GM12865 (cell line): ENCODE data around the gene ARID2.

Experiments used
- DNase-seq: peaks from one replicate; pipeline ENCODE4 v3.0.0; 2010; ENCODE audit warnings: low read depth
- H3K4me3 ChIP-seq: 2 replicates; pipeline ENCODE4 v1.5.1; 2011; ENCODE audit warnings: mild to moderate bottlenecking, low read depth, low read length, control low read depth
- TF ChIP-seq, protein P1 (sequence below): IDR thresholded peaks from 2 replicates; pipeline ENCODE4 v1.5.1; 2011; ENCODE audit warnings: low read length, control low read depth, low read depth, inconsistent platforms; ENCODE audit not compliant: insufficient read depth; ENCODE audit errors: missing control alignments

ARID2 gene

DNA sequence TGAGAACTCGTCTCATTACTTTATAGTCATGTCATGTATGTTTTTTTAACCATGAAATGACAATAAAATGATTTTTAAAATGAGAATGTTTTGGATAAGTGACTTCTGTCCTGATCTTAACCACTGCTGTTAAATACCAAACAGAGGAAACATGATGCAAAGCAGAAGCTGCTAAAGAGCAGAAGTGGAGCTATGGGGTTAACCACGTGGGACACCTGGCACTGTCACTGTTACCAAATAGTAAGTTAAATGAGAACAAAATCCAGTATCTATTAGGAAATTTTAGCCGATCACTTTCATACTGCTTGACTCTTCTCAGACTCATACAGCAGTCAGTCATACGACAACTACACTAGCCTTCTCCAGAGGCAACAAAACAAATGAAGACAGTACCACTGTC is 178.4 kb downstream of the ARID2 start:
- H3K4me3 ChIP-seq, result no peak overlapping the region
- peak; percentile 31 for DNase-seq
- TF ChIP-seq, protein P1, sequence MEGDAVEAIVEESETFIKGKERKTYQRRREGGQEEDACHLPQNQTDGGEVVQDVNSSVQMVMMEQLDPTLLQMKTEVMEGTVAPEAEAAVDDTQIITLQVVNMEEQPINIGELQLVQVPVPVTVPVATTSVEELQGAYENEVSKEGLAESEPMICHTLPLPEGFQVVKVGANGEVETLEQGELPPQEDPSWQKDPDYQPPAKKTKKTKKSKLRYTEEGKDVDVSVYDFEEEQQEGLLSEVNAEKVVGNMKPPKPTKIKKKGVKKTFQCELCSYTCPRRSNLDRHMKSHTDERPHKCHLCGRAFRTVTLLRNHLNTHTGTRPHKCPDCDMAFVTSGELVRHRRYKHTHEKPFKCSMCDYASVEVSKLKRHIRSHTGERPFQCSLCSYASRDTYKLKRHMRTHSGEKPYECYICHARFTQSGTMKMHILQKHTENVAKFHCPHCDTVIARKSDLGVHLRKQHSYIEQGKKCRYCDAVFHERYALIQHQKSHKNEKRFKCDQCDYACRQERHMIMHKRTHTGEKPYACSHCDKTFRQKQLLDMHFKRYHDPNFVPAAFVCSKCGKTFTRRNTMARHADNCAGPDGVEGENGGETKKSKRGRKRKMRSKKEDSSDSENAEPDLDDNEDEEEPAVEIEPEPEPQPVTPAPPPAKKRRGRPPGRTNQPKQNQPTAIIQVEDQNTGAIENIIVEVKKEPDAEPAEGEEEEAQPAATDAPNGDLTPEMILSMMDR, result no peak

DNA sequence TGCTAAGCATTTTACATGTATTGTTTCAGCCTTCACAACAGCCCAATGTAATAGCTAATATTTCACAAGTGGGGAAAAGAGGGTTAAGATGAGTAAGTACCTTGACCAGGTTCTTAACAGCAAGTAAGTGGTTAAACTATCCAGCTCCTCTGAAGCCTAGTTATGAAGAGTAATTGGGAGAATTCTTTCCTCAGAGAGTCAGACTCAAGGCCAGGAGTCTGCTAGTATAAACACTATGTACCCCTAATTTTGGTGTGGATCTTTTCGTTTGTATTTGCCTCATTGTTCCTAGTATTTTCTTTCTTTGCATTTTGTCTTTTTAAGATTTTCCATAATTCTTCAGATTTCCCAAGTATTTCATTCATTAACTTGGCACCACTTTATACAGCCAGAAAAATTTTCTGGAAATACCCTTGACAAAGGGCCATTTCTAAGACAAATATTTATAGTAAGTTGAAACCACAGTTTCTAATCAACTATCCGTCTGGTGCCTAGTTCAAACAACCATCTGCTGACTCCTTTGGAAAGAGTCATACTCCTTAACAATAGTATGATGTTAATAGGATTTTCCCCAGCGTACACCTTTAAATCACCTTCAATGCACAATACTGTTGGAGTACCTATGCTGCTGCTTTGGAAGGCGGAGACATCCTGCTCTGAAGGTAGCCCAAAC is 179.7 kb downstream of the ARID2 start:
- H3K4me3 ChIP-seq, result no peak overlapping the region
- no peak for DNase-seq
- TF ChIP-seq, protein P1, result no peak

DNA sequence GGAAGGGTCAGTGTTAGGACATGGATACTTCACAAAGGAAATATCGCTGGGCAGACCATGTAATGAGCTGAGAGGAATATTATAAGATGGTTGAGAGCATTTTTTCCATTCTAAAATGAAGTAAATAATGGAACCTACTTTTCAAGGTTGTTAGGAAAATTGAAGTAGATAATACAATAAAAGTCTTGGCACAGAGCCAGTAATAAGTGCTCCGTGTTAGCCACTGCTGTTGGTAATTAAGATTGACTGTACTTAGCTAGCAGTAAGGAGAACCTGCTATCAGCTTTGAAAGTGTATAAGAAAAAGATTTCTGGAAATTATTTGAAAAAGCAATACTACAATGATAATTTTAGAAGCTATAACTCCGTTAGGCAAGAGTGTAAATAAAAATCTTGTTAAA is 183.3 kb downstream of the ARID2 start:
- DNase-seq, result no peak
- TF ChIP-seq, protein P1, result no peak
- H3K4me3 ChIP-seq, result no peak overlapping the region

DNA sequence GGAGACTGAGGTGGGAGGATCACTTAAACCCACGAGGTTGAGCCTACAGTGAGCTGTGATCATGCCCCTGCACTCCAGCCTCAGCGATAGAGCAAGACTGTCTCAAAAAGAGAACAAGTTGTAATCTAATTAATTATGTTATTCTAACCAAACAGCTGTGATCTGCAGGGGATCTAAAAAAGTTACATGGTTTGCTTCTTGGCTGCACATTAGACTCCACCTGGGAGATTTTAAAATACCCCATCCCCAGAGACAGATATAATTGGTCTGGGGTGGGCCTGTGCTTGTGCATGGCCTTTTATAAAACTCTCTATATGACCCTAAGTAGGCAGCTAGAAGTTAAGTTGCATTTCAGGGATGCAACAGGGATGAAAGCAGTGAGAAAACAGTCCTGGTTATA is 184.1 kb downstream of the ARID2 start:
- TF ChIP-seq, protein P1, result no peak

DNA sequence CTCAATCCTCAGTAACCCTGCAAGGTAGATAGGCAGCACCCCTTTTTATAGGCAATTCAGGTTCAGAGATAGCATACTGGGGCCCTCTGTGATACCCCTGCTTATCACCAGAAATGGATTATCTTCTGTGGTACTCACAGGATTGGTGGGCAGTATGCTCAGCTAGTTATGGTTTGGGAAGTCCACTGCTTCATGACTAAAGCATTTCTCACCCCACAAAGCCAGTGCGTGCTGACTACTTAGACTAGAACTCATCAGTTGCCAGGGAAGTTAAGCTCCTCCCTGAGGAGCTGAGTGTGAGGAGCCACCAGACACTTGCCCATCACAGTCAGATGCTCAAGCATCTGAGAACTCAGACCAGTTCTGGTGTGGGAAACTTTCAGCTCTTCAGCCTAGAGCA is 184.6 kb downstream of the ARID2 start:
- peak; percentile 17 for DNase-seq
- TF ChIP-seq, protein P1, result no peak

More for the DNA sequence above, 184.1 kb downstream of the ARID2 start:
- no peak overlapping the region for H3K4me3 ChIP-seq
- DNase-seq, result no peak

DNA sequence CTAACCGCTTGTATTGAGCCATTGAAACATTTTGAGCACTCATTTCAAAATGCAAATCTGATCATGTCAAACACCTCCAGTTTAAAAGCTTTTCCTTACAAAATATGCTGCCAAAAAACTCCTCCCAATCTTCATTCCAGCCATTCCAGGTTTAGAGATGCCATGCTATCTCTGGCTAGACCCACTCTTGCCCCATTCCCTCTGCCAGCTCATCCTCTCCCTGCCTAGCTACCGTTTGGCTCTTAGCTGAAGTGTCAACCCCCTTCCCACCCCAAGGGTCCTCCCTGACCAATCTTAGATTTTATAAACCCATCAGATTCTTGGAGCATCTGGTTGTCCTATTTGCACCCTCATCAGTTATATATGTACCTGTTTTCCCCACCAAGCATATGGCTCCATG is 185.9 kb downstream of the ARID2 start:
- TF ChIP-seq, protein P1, result no peak
- H3K4me3 ChIP-seq, result no peak overlapping the region
- no peak for DNase-seq

More for the DNA sequence above, 184.6 kb downstream of the ARID2 start:
- no peak overlapping the region for H3K4me3 ChIP-seq

DNA sequence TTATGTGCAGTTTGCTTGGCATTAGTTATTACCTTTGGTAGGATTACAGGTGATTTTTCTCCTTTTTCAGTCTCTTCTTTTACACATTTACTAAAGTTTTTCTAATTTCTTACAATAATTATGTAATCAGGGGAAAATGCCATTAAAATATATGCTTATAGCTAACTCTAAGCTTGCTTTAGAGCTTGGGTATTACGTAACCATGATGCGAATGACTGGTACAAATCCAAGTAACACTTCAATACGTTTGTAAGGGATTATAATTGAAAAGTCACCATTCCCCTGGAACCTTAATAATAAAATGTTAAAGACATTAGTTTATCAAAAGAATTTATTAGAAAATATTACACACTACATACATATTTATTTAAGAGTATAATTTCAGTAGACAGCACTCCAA is 189.3 kb downstream of the ARID2 start:
- no peak for DNase-seq
- TF ChIP-seq, protein P1, result no peak
- no peak overlapping the region for H3K4me3 ChIP-seq
